ENCODE data around the gene NDUFB8.

The NDUFB8 gene

GRCh38 chr10:100566561-100566960 is 36.9 kb upstream of the NDUFB8 start:
- no peak overlapping the region for H3K4me3 ChIP-seq (ENCODE audit: low read depth in 1 of 2, low read length in 1 of 2)
- no peak overlapping the region for H3K27ac ChIP-seq
- no peaks in the 10 kb centered on the region for H3K36me3 ChIP-seq
- H3K4me1 ChIP-seq (ENCODE audit: control insufficient read depth in 1 of 2, insufficient read depth in 1 of 2, low read depth in 1 of 2, low read length in 1 of 2), result peaks cover 8 to 15% of the 10 kb centered on the region in 2 experiments
- H3K27me3 ChIP-seq, result peaks cover 100% of the 10 kb centered on the region
- no peaks in the 10 kb centered on the region for H3K9me3 ChIP-seq
- TF ChIP-seq CTCF (IDR thresholded peaks at IDR 0.05), result no peak

- TF ChIP-seq CTCF (IDR thresholded peaks at IDR 0.05), result no peak
- peaks cover 96% of the 10 kb centered on the region for H3K27me3 ChIP-seq
- H3K27ac ChIP-seq, result no peak overlapping the region
- H3K4me3 ChIP-seq (ENCODE audit: low read depth in 1 of 2, low read length in 1 of 2), result no peak overlapping the region
- H3K4me1 ChIP-seq (ENCODE audit: control insufficient read depth in 1 of 2, insufficient read depth in 1 of 2, low read depth in 1 of 2, low read length in 1 of 2), result peaks cover 10 to 16% of the 10 kb centered on the region in 2 experiments
- no peaks in the 10 kb centered on the region for H3K9me3 ChIP-seq
- H3K36me3 ChIP-seq, result peaks cover 6% of the 10 kb centered on the region
Observed at GRCh38 chr10:100565206-100565985, 35.7 kb upstream of the NDUFB8 start.

- Histone ChIP-seq H3K4me3 (ENCODE audit: low read depth in 1 of 2, low read length in 1 of 2) (peak overlapping the region in 1 of 2 experiments; percentile 50), H3K27me3 (peaks cover 64% of the 10 kb centered on the region), H3K4me1 (ENCODE audit: control insufficient read depth in 1 of 2, insufficient read depth in 1 of 2, low read depth in 1 of 2, low read length in 1 of 2) (peaks cover 10 to 16% of the 10 kb centered on the region in 2 experiments), H3K27ac (no peak overlapping the region), H3K36me3 (peaks cover 36% of the 10 kb centered on the region), H3K9me3 (no peaks in the 10 kb centered on the region)
- TF ChIP-seq CTCF (IDR thresholded peaks at IDR 0.05), result peak; percentile 64
Observed at GRCh38 chr10:100562008-100562672, 32.5 kb upstream of the NDUFB8 start.

- Histone ChIP-seq H3K4me3 (ENCODE audit: low read depth in 1 of 2, low read length in 1 of 2) (no peak overlapping the region), H3K36me3 (peaks cover 48% of the 10 kb centered on the region), H3K27me3 (peaks cover 52% of the 10 kb centered on the region), H3K4me1 (ENCODE audit: control insufficient read depth in 1 of 2, insufficient read depth in 1 of 2, low read depth in 1 of 2, low read length in 1 of 2) (peaks cover 10 to 16% of the 10 kb centered on the region in 2 experiments), H3K9me3 (no peaks in the 10 kb centered on the region), H3K27ac (no peak overlapping the region)
- no peak for TF ChIP-seq CTCF (IDR thresholded peaks at IDR 0.05)
Observed at GRCh38 chr10:100561005-100561404, 31.3 kb upstream of the NDUFB8 start.

GRCh38 chr10:100560248-100560647 is 30.6 kb upstream of the NDUFB8 start:
- H3K27me3 ChIP-seq, result peaks cover 45% of the 10 kb centered on the region
- no peak overlapping the region for H3K27ac ChIP-seq
- H3K4me1 ChIP-seq (ENCODE audit: control insufficient read depth in 1 of 2, insufficient read depth in 1 of 2, low read depth in 1 of 2, low read length in 1 of 2), result peaks cover 10 to 16% of the 10 kb centered on the region in 2 experiments
- H3K9me3 ChIP-seq, result no peaks in the 10 kb centered on the region
- TF ChIP-seq CTCF (IDR thresholded peaks at IDR 0.05), result no peak
- H3K36me3 ChIP-seq, result peaks cover 55% of the 10 kb centered on the region
- no peak overlapping the region for H3K4me3 ChIP-seq (ENCODE audit: low read depth in 1 of 2, low read length in 1 of 2)

Data from neutrophil (primary cell).